WTC11 (cell line): ENCODE measurements around the gene CTCF.

Experiments
- NFE2L1 ChIP-seq: sonication (generic); formaldehyde crosslinking; IDR thresholded peaks from 2 replicates; pipeline ENCODE4 v1.8.1; 2023; ENCODE audit warnings: missing genetic modification reagents
- NFYB ChIP-seq: sonication (generic); formaldehyde crosslinking; conservative IDR thresholded peaks from 2 replicates; pipeline ENCODE4 v1.8.0; 2022; ENCODE audit warnings: low read depth, missing genetic modification reagents
- RELA ChIP-seq: sonication (generic); formaldehyde crosslinking; IDR thresholded peaks from 2 replicates; pipeline ENCODE4 v1.8.1; 2022; ENCODE audit warnings: missing genetic modification reagents, mild to moderate bottlenecking, borderline replicate concordance
- TEAD1 ChIP-seq: sonication (generic); formaldehyde crosslinking; IDR thresholded peaks from 2 replicates; pipeline ENCODE4 v1.8.0; 2022; ENCODE audit warnings: mild to moderate bottlenecking, missing genetic modification reagents
- ZBTB21 ChIP-seq: sonication (generic); formaldehyde crosslinking; IDR thresholded peaks from 2 replicates; pipeline ENCODE4 v1.8.1; 2023; ENCODE audit warnings: mild to moderate bottlenecking, missing genetic modification reagents, borderline replicate concordance
- ZNF121 ChIP-seq: sonication (generic); formaldehyde crosslinking; IDR thresholded peaks from 2 replicates; pipeline ENCODE4 v1.8.0; 2023; ENCODE audit warnings: missing genetic modification reagents
- ZNF396 ChIP-seq: fragments of 250-450 bp; sonication (Bioruptor Pico); IDR thresholded peaks from 2 replicates; pipeline ENCODE4 v1.8.0; 2021; ENCODE audit warnings: mild to moderate bottlenecking, moderate library complexity, borderline replicate concordance
- TF ChIP-seq, protein P1 (sequence below): fragments of 200-600 bp; IDR thresholded peaks from 2 replicates; pipeline ENCODE4 v1.8.0; 2022; ENCODE audit warnings: antibody characterized with exemption
- TF ChIP-seq, protein P2 (sequence below): sonication (generic); formaldehyde crosslinking; IDR thresholded peaks from 2 replicates; pipeline ENCODE4 v1.8.1; 2022; ENCODE audit warnings: low read depth, missing genetic modification reagents, borderline replicate concordance
- TF ChIP-seq, protein P3 (sequence below): sonication (generic); formaldehyde crosslinking; IDR thresholded peaks from 2 replicates; pipeline ENCODE4 v1.8.1; 2023; ENCODE audit warnings: mild to moderate bottlenecking, missing genetic modification reagents, moderate library complexity

DNA sequence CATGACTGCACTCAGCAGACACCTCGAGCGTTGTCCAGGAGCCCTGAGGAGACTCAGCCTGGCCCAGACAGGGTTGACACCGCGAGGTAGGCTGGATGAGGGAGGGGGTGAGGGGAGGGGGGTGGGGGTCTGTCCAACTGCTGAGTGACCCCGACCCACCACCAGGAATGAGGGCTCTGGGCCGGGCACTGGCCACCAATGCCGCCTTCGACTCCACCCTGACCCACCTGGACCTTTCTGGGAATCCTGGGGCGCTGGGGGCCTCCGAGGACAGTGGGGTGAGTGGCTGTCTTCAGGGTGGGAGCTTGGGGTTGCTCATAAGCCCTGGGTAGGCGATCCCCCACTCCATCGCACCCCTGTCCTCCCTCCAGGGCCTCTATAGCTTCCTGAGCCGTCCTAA, 85.4 kb downstream of the CTCF start:
- TF ChIP-seq, protein P1, sequence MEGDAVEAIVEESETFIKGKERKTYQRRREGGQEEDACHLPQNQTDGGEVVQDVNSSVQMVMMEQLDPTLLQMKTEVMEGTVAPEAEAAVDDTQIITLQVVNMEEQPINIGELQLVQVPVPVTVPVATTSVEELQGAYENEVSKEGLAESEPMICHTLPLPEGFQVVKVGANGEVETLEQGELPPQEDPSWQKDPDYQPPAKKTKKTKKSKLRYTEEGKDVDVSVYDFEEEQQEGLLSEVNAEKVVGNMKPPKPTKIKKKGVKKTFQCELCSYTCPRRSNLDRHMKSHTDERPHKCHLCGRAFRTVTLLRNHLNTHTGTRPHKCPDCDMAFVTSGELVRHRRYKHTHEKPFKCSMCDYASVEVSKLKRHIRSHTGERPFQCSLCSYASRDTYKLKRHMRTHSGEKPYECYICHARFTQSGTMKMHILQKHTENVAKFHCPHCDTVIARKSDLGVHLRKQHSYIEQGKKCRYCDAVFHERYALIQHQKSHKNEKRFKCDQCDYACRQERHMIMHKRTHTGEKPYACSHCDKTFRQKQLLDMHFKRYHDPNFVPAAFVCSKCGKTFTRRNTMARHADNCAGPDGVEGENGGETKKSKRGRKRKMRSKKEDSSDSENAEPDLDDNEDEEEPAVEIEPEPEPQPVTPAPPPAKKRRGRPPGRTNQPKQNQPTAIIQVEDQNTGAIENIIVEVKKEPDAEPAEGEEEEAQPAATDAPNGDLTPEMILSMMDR: no peak
- TF ChIP-seq NFYB (CRISPR knock-in tag) (no peak), ZNF396 (CRISPR knock-in tag) (no peak), TEAD1 (no peak), RELA (no peak), ZBTB21 (no peak), ZNF121 (CRISPR knock-in tag) (no peak), NFE2L1 (CRISPR knock-in tag) (no peak)
- TF ChIP-seq, protein P2, sequence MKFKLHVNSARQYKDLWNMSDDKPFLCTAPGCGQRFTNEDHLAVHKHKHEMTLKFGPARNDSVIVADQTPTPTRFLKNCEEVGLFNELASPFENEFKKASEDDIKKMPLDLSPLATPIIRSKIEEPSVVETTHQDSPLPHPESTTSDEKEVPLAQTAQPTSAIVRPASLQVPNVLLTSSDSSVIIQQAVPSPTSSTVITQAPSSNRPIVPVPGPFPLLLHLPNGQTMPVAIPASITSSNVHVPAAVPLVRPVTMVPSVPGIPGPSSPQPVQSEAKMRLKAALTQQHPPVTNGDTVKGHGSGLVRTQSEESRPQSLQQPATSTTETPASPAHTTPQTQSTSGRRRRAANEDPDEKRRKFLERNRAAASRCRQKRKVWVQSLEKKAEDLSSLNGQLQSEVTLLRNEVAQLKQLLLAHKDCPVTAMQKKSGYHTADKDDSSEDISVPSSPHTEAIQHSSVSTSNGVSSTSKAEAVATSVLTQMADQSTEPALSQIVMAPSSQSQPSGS (CRISPR knock-in tag): no peak
- TF ChIP-seq, protein P3, sequence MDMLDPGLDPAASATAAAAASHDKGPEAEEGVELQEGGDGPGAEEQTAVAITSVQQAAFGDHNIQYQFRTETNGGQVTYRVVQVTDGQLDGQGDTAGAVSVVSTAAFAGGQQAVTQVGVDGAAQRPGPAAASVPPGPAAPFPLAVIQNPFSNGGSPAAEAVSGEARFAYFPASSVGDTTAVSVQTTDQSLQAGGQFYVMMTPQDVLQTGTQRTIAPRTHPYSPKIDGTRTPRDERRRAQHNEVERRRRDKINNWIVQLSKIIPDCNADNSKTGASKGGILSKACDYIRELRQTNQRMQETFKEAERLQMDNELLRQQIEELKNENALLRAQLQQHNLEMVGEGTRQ (CRISPR knock-in tag): no peak
